ENCODE data around the gene SMG6.

DNA sequence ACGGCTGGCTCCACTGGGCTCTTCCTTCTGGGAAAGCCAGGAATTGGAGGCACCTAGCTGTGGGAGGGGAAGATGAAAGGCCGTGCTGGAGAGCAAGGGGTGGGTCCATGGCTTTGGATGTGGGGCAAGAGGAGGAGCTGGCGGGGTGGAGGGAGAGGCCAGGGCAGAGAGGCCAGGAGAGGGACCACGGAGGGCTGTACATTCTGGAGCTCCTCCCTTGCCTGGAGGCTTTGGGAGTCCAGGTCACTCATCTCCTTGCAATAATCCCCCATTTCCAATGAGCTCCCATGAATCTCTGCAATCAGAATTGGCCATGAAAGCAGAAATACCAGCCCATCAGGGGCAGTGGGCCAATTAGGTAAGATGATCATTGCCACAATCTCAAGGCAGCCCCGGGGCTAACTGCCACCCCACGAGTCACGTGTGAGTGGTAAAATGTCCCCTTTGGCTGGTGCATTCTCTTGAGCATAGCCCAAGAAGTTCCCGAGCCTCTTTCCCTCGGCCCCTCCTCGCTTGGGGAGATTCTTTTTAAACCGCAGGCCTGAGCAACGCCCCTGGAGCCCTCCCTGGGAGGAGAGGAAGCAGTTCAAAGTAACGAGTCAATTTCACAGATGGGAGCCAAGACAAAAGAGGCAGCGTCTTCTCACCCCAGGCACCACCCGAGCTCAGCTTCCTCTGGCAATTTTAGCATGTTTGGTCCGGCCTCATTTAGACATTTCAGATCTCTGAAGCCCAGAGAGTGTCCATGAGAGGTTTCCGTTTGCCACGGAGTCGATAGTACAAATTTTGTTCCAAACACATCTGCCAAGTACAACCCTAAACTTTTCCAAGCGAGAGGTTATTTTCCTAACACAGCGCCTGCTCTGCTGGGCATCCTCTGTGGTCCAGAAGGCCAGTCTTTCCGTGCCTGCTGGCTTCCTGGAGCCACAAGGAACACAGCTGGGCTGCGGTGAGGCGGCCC, 291.9 kb downstream of the SMG6 start:
- TF ChIP-seq CBFB (CRISPR knock-in tag; IDR thresholded peaks at IDR 0.05; ENCODE audit: low read depth) = no peak
- TF ChIP-seq, protein P1, sequence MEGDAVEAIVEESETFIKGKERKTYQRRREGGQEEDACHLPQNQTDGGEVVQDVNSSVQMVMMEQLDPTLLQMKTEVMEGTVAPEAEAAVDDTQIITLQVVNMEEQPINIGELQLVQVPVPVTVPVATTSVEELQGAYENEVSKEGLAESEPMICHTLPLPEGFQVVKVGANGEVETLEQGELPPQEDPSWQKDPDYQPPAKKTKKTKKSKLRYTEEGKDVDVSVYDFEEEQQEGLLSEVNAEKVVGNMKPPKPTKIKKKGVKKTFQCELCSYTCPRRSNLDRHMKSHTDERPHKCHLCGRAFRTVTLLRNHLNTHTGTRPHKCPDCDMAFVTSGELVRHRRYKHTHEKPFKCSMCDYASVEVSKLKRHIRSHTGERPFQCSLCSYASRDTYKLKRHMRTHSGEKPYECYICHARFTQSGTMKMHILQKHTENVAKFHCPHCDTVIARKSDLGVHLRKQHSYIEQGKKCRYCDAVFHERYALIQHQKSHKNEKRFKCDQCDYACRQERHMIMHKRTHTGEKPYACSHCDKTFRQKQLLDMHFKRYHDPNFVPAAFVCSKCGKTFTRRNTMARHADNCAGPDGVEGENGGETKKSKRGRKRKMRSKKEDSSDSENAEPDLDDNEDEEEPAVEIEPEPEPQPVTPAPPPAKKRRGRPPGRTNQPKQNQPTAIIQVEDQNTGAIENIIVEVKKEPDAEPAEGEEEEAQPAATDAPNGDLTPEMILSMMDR (IDR thresholded peaks at IDR 0.05) = no peak
- TF ChIP-seq, protein P2, sequence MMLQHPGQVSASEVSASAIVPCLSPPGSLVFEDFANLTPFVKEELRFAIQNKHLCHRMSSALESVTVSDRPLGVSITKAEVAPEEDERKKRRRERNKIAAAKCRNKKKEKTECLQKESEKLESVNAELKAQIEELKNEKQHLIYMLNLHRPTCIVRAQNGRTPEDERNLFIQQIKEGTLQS (CRISPR knock-in tag; conservative IDR thresholded peaks at IDR 0.05) = no peak

Measured in WTC11 (cell line).